DOHH2 (cell line): ENCODE measurements around the gene OR5AU1.

Experiments
- EZH2phosphoT487 ChIP-seq: fragments of 200-600 bp; sonication (generic); IDR thresholded peaks from 2 replicates; pipeline ENCODE4 v1.6.1; 2017; ENCODE audit warnings: borderline replicate concordance, mild to moderate bottlenecking, antibody characterized with exemption, low read length, moderate library complexity, mixed read lengths
- TF ChIP-seq, protein P1 (sequence below): fragments of 200-600 bp; sonication (generic); IDR thresholded peaks from one replicate; pipeline ENCODE4 v1.5.1; 2014; ENCODE audit warnings: antibody characterized with exemption, mild to moderate bottlenecking, low read depth, low read length; ENCODE audit not compliant: poor library complexity, severe bottlenecking

DNA sequence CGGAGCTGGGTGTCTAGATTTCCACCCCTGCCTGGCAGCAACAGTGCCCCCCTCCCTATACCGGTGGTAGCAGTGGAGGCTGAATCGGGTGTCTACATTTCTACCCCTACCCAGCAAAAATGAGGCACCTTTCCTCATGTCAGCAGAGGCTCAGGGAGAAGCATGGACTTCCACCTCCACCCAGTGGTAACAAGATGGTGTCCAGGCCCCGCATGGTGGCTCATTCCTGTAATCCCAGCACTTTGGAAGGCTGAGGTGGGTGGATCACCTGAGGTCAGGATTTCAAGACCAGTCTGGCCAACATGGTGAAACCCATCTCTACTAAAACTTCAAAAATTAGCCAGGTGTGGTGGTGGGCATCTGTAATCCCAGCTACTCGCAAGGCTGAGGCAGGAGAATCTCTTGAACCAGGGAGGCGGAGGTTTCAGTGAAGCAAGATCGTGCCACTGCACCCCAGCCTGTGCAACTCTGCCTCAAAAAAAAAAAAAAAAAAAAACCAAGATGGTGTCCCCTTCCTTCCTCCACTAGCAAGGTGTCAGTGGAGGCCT, 35.5 kb upstream of the OR5AU1 start:
- TF ChIP-seq, protein P1, sequence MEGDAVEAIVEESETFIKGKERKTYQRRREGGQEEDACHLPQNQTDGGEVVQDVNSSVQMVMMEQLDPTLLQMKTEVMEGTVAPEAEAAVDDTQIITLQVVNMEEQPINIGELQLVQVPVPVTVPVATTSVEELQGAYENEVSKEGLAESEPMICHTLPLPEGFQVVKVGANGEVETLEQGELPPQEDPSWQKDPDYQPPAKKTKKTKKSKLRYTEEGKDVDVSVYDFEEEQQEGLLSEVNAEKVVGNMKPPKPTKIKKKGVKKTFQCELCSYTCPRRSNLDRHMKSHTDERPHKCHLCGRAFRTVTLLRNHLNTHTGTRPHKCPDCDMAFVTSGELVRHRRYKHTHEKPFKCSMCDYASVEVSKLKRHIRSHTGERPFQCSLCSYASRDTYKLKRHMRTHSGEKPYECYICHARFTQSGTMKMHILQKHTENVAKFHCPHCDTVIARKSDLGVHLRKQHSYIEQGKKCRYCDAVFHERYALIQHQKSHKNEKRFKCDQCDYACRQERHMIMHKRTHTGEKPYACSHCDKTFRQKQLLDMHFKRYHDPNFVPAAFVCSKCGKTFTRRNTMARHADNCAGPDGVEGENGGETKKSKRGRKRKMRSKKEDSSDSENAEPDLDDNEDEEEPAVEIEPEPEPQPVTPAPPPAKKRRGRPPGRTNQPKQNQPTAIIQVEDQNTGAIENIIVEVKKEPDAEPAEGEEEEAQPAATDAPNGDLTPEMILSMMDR: no peak
- no peak for TF ChIP-seq EZH2phosphoT487
